Left kidney (tissue), 8 donors: ENCODE measurements around the gene SLC16A14. TPM values are rescaled to one million over a fixed set of nuclear protein-coding genes. Genes with fewer than 3 reads are reported as not detected.
"Not testable (repeated sequence)": the region's sequence is repeated elsewhere in the genome, so short reads cannot be mapped to it uniquely, and the experiment has no call there.

Source experiments
- DNase-seq: peaks from one replicate; pipeline ENCODE4 v3.0.0-alpha.2; 2013
- long read RNA-seq, 8 donors: transcript quantifications; one replicate each; lab custom pipeline, GENCODE V29; 2026
- polyA plus RNA-seq: library from polyadenylated mRNA; unstranded; fragments of 120-200 nt; gene quantifications from one replicate; pipeline ENCODE4 v1.2.1, GENCODE V29; 2013; ENCODE audit not compliant: insufficient read length

SLC16A14 gene
- polyA plus RNA-seq = 7.9 TPM
- long read RNA-seq, donor 1, full-length matches to known transcripts = 4 of 11 reads
- long read RNA-seq, donor 1, partial matches to known transcripts = 0 of 11 reads
- long read RNA-seq, donor 1, other reads (novel, unspliced or antisense) = 7 of 11 reads
- long read RNA-seq, donor 2 = 0 reads
- long read RNA-seq, donor 3 = 0 reads
- long read RNA-seq, donor 4 = 0 reads
- long read RNA-seq, donor 5, partial matches to known transcripts = 0 of 2 reads
- long read RNA-seq, donor 5, other reads (novel, unspliced or antisense) = 0 of 2 reads
- long read RNA-seq, donor 6, full-length matches to known transcripts = 1 of 1 reads
- long read RNA-seq, donor 6, partial matches to known transcripts = 0 of 1 reads
- long read RNA-seq, donor 6, other reads (novel, unspliced or antisense) = 0 of 1 reads
- long read RNA-seq, donor 7, full-length matches to known transcripts = 1 of 1 reads
- long read RNA-seq, donor 7, partial matches to known transcripts = 0 of 1 reads
- long read RNA-seq, donor 7, other reads (novel, unspliced or antisense) = 0 of 1 reads
- long read RNA-seq, donor 8, partial matches to known transcripts = 0 of 1 reads
- long read RNA-seq, donor 8, other reads (novel, unspliced or antisense) = 0 of 1 reads

GRCh38 chr2:230068651-230069055 is at the start of gene SLC16A14:
Gene SLC16A14 (minus strand): TSS chr2:230068924. CDS start chr2:230059352, 9,572 bp downstream.
- DNase-seq = peak; percentile 80

- DNase-seq = no peak
These were observed 38.0 kb upstream of the SLC16A14 start for GRCh38 chr2:230106771-230107170.

- DNase-seq = not testable (repeated sequence)
These were observed 33.2 kb upstream of the SLC16A14 start for GRCh38 chr2:230101967-230102366.

GRCh38 chr2:230097841-230098240 is 29.1 kb upstream of the SLC16A14 start:
- DNase-seq = no peak

- DNase-seq = no peak
These were observed 28.7 kb upstream of the SLC16A14 start for GRCh38 chr2:230097424-230097823.

GRCh38 chr2:230090967-230091366 is 22.2 kb upstream of the SLC16A14 start:
- no peak for DNase-seq

- DNase-seq = no peak
These were observed 16.5 kb upstream of the SLC16A14 start for GRCh38 chr2:230085201-230085600.

GRCh38 chr2:230077851-230078547 is 9.3 kb upstream of the SLC16A14 start:
- no peak for DNase-seq

GRCh38 chr2:230076819-230077218 is 8.1 kb upstream of the SLC16A14 start:
- no peak for DNase-seq

GRCh38 chr2:230075988-230076631 is 7.4 kb upstream of the SLC16A14 start:
- no peak for DNase-seq

- DNase-seq = no peak
These were observed 2.7 kb upstream of the SLC16A14 start for GRCh38 chr2:230071421-230071820.

GRCh38 chr2:230069402-230069801 is 678 bp upstream of the SLC16A14 start:
- DNase-seq = no peak

- DNase-seq = peak; percentile 47
These were observed 591 bp downstream of the SLC16A14 start for GRCh38 chr2:230068016-230068650.

GRCh38 chr2:230060672-230061293 is 7.9 kb downstream of the SLC16A14 start:
- no peak for DNase-seq

GRCh38 chr2:230053753-230054478 is 14.8 kb downstream of the SLC16A14 start:
- no peak for DNase-seq

- DNase-seq = no peak
These were observed 16.4 kb downstream of the SLC16A14 start for GRCh38 chr2:230052299-230052698.

- DNase-seq = no peak
These were observed 18.6 kb downstream of the SLC16A14 start for GRCh38 chr2:230050136-230050535.

GRCh38 chr2:230048010-230048671 is 20.6 kb downstream of the SLC16A14 start:
- DNase-seq = no peak

GRCh38 chr2:230046491-230046890 is 22.2 kb downstream of the SLC16A14 start:
- no peak for DNase-seq

- DNase-seq = no peak
These were observed 25.3 kb downstream of the SLC16A14 start for GRCh38 chr2:230043461-230043860.
